Measurements from ENCODE around the gene RPS4Y1.

Gene RPS4Y1

GRCh38 chrY:2883561-2883960 is 42.2 kb downstream of the RPS4Y1 start:
- Histone ChIP-seq H4K20me1 (ENCODE audit: insufficient read depth, low read length, poor library complexity, severe bottlenecking) (no peaks in the 10 kb centered on the region), H3K36me3 (ENCODE audit: insufficient read depth, low read length) (no peaks in the 10 kb centered on the region), H3K4me1 (ENCODE audit: insufficient read depth, low read length, poor library complexity, severe bottlenecking) (no peaks in the 10 kb centered on the region), H3K9ac (ENCODE audit: low read depth, low read length, poor library complexity, severe bottlenecking) (no peak overlapping the region), H3K27me3 (ENCODE audit: insufficient read depth, low read length, poor library complexity, severe bottlenecking) (no peaks in the 10 kb centered on the region), H3K9me2 (replicated peaks; ENCODE audit: low read depth, low read length) (no peaks in the 10 kb centered on the region), H3F3A (ENCODE audit: low read depth) (no peaks in the 10 kb centered on the region), H2AFZ (ENCODE audit: low read length) (no peak overlapping the region), H3K4me3 (ENCODE audit: low read length, poor library complexity, severe bottlenecking) (no peak overlapping the region), H3K4me2 (ENCODE audit: low read depth, low read length, poor library complexity, severe bottlenecking) (no peak overlapping the region), H3K79me2 (ENCODE audit: insufficient read depth, low read length) (no peaks in the 10 kb centered on the region), H3K9me3 (ENCODE audit: insufficient read depth, low read depth, low read length) (no peaks in the 10 kb centered on the region)
- TF ChIP-seq EZH2phosphoT487 (IDR thresholded peaks at IDR 0.05; ENCODE audit: borderline replicate concordance) (no peak), CTCF (conservative IDR thresholded peaks at IDR 0.05; ENCODE audit: low read length) (no peak)

DNA sequence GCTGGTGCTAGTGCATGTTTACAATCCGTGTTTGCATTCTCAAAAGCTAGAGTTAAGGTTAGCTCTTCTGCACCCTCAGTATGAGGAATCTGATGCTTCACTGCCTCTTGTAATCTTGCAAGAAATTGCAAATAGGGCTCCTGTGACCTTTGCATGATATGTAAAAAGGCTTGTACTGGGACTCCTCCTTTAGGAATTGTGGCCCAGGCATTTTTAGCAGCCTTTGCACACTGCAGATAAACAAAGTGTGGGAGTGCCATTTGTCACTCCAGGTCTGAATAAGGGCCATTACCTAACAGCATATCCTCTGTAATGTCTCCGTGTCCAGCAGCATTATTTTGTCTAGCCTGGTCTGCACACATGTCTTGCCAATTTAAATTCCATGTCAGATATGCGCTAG is 44.5 kb downstream of the RPS4Y1 start:
- no peaks in the 10 kb centered on the region for H3K36me3 ChIP-seq (ENCODE audit: insufficient read depth, low read length)
- no peaks in the 10 kb centered on the region for H3K27me3 ChIP-seq (ENCODE audit: insufficient read depth, low read length, poor library complexity, severe bottlenecking)
- no peaks in the 10 kb centered on the region for H4K20me1 ChIP-seq (ENCODE audit: insufficient read depth, low read length, poor library complexity, severe bottlenecking)
- TF ChIP-seq EZH2phosphoT487 (IDR thresholded peaks at IDR 0.05; ENCODE audit: borderline replicate concordance) (no peak), CTCF (conservative IDR thresholded peaks at IDR 0.05; ENCODE audit: low read length) (no peak)
- no peaks in the 10 kb centered on the region for H3K9me2 ChIP-seq (replicated peaks; ENCODE audit: low read depth, low read length)
- H3K4me1 ChIP-seq (ENCODE audit: insufficient read depth, low read length, poor library complexity, severe bottlenecking) = no peaks in the 10 kb centered on the region
- H3K4me3 ChIP-seq (ENCODE audit: low read length, poor library complexity, severe bottlenecking) = no peak overlapping the region
- no peaks in the 10 kb centered on the region for H3K9me3 ChIP-seq (ENCODE audit: insufficient read depth, low read depth, low read length)
- no peak overlapping the region for H3K4me2 ChIP-seq (ENCODE audit: low read depth, low read length, poor library complexity, severe bottlenecking)
- no peaks in the 10 kb centered on the region for H3K79me2 ChIP-seq (ENCODE audit: insufficient read depth, low read length)
- H3K9ac ChIP-seq (ENCODE audit: low read depth, low read length, poor library complexity, severe bottlenecking) = no peak overlapping the region
- no peaks in the 10 kb centered on the region for H3F3A ChIP-seq (ENCODE audit: low read depth)
- H2AFZ ChIP-seq (ENCODE audit: low read length) = no peak overlapping the region

GRCh38 chrY:2887386-2887785 is 46.0 kb downstream of the RPS4Y1 start:
- H3K36me3 ChIP-seq (ENCODE audit: insufficient read depth, low read length) = no peaks in the 10 kb centered on the region
- no peaks in the 10 kb centered on the region for H3F3A ChIP-seq (ENCODE audit: low read depth)
- H3K4me3 ChIP-seq (ENCODE audit: low read length, poor library complexity, severe bottlenecking) = no peak overlapping the region
- no peaks in the 10 kb centered on the region for H4K20me1 ChIP-seq (ENCODE audit: insufficient read depth, low read length, poor library complexity, severe bottlenecking)
- no peaks in the 10 kb centered on the region for H3K9me2 ChIP-seq (replicated peaks; ENCODE audit: low read depth, low read length)
- H3K9ac ChIP-seq (ENCODE audit: low read depth, low read length, poor library complexity, severe bottlenecking) = no peak overlapping the region
- H3K4me2 ChIP-seq (ENCODE audit: low read depth, low read length, poor library complexity, severe bottlenecking) = no peak overlapping the region
- no peak overlapping the region for H2AFZ ChIP-seq (ENCODE audit: low read length)
- TF ChIP-seq EZH2phosphoT487 (IDR thresholded peaks at IDR 0.05; ENCODE audit: borderline replicate concordance) = no peak
- TF ChIP-seq CTCF (conservative IDR thresholded peaks at IDR 0.05; ENCODE audit: low read length) = no peak
- H3K4me1 ChIP-seq (ENCODE audit: insufficient read depth, low read length, poor library complexity, severe bottlenecking) = no peaks in the 10 kb centered on the region
- H3K27me3 ChIP-seq (ENCODE audit: insufficient read depth, low read length, poor library complexity, severe bottlenecking) = no peaks in the 10 kb centered on the region
- no peaks in the 10 kb centered on the region for H3K79me2 ChIP-seq (ENCODE audit: insufficient read depth, low read length)
- no peaks in the 10 kb centered on the region for H3K9me3 ChIP-seq (ENCODE audit: insufficient read depth, low read depth, low read length)

All from Loucy (cell line).